ENCODE measurements around the gene MEIOSIN. TPM values are rescaled to one million over a fixed set of nuclear protein-coding genes. Genes with fewer than 3 reads are reported as not detected.
A peak's percentile ranks its signal among the peaks of the same experiment; 100 is the strongest.

MEIOSIN gene
- total and polyA plus RNA-seq, 2 of the 13 experiments (the other 11 are each of a cell fraction or from before 2014, with no cell fraction given), result not detected

DNA sequence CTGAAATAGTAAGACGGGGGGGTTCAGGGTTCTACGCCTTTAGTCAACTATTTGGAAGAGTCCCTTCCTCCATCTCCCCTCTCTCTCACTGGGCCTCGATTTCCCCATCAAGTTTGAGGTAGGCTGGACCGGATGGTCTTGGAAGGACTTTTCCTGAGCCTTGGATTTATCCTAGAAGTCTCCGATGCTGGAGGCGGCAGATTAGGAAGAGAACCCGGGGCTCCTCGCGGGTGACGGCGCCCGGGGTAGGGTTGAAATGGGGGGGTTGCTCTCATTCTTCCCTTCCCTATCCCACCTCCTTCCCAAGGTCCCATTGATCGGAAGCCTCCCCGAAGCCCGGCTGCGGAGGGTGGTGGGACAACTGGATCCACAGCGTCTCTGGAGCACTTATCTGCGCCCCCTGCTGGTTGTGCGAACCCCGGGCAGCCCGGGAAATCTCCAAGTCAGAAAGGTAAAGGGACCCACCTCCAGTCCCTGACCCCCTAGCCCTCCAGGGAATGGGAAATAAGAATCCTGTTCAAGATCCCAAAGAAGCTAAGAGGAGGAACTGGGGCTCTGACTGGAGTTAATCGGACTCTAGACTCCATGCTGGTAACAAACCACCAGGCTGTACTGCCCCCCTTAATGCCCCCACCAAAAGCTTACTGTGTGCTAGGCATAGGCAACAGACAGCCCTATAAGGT is 40.0 kb upstream of the MEIOSIN start (continued):
- TF ChIP-seq, protein P1, sequence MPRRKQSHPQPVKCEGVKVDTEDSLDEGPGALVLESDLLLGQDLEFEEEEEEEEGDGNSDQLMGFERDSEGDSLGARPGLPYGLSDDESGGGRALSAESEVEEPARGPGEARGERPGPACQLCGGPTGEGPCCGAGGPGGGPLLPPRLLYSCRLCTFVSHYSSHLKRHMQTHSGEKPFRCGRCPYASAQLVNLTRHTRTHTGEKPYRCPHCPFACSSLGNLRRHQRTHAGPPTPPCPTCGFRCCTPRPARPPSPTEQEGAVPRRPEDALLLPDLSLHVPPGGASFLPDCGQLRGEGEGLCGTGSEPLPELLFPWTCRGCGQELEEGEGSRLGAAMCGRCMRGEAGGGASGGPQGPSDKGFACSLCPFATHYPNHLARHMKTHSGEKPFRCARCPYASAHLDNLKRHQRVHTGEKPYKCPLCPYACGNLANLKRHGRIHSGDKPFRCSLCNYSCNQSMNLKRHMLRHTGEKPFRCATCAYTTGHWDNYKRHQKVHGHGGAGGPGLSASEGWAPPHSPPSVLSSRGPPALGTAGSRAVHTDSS (CRISPR knock-in tag; conservative IDR thresholded peaks at IDR 0.05), result 0 out of 2 replicates have a peak, but pooled peaks have one; percentile 11
- TF ChIP-seq YY1 (IDR thresholded peaks at IDR 0.05; ENCODE audit: insufficient read depth, insufficient replicate concordance, low read depth, low read length) (peak; percentile 47), PCBP2 (optimal IDR thresholded peaks at IDR 0.05; ENCODE audit: low read depth, low read length, poor library complexity, severe bottlenecking) (no peak), MAZ (IDR thresholded peaks at IDR 0.05; ENCODE audit: borderline replicate concordance, low read depth, low read length) (peak; percentile 22; the same call in 1 of the 2 replicates), MAZ (CRISPR knock-in tag; IDR thresholded peaks at IDR 0.05; ENCODE audit: low read depth) (no peak), ZNF333 (CRISPR knock-in tag; IDR thresholded peaks at IDR 0.05; ENCODE audit: borderline replicate concordance) (no peak), TCF12 (IDR thresholded peaks at IDR 0.05) (no peak), TCF12 (CRISPR knock-in tag; IDR thresholded peaks at IDR 0.05) (0 out of 2 replicates have a peak, but pooled peaks have one; percentile 50), ZNF768 (CRISPR knock-in tag; IDR thresholded peaks at IDR 0.05) (peak; percentile 66), ZNF431 (CRISPR knock-in tag; IDR thresholded peaks at IDR 0.05; ENCODE audit: borderline replicate concordance, low read depth) (no peak), ZNF737 (CRISPR knock-in tag; IDR thresholded peaks at IDR 0.05; ENCODE audit: borderline replicate concordance) (no peak), XRCC5 (optimal IDR thresholded peaks at IDR 0.05; ENCODE audit: low read length) (peak; percentile 73), ZC3H13 (CRISPR knock-in tag; IDR thresholded peaks at IDR 0.05) (0 out of 2 replicates have a peak, but pooled peaks have one; percentile 61), SAP130 (CRISPR knock-in tag; IDR thresholded peaks at IDR 0.05; ENCODE audit: low read depth) (peak; percentile 68), U2AF1 (optimal IDR thresholded peaks at IDR 0.05; ENCODE audit: low read depth, low read length) (peak; percentile 28), CCAR2 (optimal IDR thresholded peaks at IDR 0.05; ENCODE audit: low read depth, low read length) (peak; percentile 35), ZNF235 (CRISPR knock-in tag; IDR thresholded peaks at IDR 0.05; ENCODE audit: borderline replicate concordance) (0 out of 2 replicates have a peak, but pooled peaks have one; percentile 28)
- TF ChIP-seq, protein P2, sequence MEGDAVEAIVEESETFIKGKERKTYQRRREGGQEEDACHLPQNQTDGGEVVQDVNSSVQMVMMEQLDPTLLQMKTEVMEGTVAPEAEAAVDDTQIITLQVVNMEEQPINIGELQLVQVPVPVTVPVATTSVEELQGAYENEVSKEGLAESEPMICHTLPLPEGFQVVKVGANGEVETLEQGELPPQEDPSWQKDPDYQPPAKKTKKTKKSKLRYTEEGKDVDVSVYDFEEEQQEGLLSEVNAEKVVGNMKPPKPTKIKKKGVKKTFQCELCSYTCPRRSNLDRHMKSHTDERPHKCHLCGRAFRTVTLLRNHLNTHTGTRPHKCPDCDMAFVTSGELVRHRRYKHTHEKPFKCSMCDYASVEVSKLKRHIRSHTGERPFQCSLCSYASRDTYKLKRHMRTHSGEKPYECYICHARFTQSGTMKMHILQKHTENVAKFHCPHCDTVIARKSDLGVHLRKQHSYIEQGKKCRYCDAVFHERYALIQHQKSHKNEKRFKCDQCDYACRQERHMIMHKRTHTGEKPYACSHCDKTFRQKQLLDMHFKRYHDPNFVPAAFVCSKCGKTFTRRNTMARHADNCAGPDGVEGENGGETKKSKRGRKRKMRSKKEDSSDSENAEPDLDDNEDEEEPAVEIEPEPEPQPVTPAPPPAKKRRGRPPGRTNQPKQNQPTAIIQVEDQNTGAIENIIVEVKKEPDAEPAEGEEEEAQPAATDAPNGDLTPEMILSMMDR (CRISPR knock-in tag; IDR thresholded peaks at IDR 0.05), result peak; percentile 91
- TF ChIP-seq, protein P3, sequence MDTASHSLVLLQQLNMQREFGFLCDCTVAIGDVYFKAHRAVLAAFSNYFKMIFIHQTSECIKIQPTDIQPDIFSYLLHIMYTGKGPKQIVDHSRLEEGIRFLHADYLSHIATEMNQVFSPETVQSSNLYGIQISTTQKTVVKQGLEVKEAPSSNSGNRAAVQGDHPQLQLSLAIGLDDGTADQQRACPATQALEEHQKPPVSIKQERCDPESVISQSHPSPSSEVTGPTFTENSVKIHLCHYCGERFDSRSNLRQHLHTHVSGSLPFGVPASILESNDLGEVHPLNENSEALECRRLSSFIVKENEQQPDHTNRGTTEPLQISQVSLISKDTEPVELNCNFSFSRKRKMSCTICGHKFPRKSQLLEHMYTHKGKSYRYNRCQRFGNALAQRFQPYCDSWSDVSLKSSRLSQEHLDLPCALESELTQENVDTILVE (CRISPR knock-in tag; IDR thresholded peaks at IDR 0.05), result 0 out of 2 replicates have a peak, but pooled peaks have one; percentile 19
- TF ChIP-seq, protein P4, sequence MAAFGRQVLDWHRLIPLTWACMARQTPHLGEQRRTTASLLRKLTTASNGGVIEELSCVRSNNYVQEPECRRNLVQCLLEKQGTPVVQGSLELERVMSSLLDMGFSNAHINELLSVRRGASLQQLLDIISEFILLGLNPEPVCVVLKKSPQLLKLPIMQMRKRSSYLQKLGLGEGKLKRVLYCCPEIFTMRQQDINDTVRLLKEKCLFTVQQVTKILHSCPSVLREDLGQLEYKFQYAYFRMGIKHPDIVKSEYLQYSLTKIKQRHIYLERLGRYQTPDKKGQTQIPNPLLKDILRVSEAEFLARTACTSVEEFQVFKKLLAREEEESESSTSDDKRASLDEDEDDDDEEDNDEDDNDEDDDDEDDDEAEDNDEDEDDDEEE (CRISPR knock-in tag; IDR thresholded peaks at IDR 0.05), result no peak
- TF ChIP-seq, protein P5, sequence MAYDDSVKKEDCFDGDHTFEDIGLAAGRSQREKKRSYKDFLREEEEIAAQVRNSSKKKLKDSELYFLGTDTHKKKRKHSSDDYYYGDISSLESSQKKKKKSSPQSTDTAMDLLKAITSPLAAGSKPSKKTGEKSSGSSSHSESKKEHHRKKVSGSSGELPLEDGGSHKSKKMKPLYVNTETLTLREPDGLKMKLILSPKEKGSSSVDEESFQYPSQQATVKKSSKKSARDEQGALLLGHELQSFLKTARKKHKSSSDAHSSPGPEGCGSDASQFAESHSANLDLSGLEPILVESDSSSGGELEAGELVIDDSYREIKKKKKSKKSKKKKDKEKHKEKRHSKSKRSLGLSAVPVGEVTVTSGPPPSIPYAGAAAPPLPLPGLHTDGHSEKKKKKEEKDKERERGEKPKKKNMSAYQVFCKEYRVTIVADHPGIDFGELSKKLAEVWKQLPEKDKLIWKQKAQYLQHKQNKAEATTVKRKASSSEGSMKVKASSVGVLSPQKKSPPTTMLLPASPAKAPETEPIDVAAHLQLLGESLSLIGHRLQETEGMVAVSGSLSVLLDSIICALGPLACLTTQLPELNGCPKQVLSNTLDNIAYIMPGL (CRISPR knock-in tag; IDR thresholded peaks at IDR 0.05; ENCODE audit: borderline replicate concordance in 1 of 2, low read depth in 1 of 2), result peak; percentile 83 to 87

Measured in HepG2 (cell line).